HepG2 (cell line): ENCODE results near the gene TP63.

Experiments
- CTCF ChIP-seq: sonication (generic); formaldehyde crosslinking; IDR thresholded peaks from 2 replicates; pipeline ENCODE4 v1.5.0; 2020; ENCODE audit warnings: mild to moderate bottlenecking, missing genetic modification reagents, moderate library complexity
- FOXO4 ChIP-seq: sonication (generic); formaldehyde crosslinking; conservative IDR thresholded peaks from 2 replicates; pipeline ENCODE4 v1.8.1; 2023; ENCODE audit warnings: missing genetic modification reagents
- RFX5 ChIP-seq: IDR thresholded peaks from 2 replicates; pipeline ENCODE4 v1.6.1; 2011; ENCODE audit warnings: low read depth, low read length, improper control_type of control experiment
- TF ChIP-seq, protein P1 (sequence below), 2 experiments: IDR thresholded peaks; 2 replicates each; pipeline ENCODE4 v1.6.1; 2011 to 2012; ENCODE audit warnings: low read length in 2 of 2, borderline replicate concordance in 1 of 2, low read depth in 1 of 2, mild to moderate bottlenecking in 1 of 2, moderate library complexity in 1 of 2

DNA sequence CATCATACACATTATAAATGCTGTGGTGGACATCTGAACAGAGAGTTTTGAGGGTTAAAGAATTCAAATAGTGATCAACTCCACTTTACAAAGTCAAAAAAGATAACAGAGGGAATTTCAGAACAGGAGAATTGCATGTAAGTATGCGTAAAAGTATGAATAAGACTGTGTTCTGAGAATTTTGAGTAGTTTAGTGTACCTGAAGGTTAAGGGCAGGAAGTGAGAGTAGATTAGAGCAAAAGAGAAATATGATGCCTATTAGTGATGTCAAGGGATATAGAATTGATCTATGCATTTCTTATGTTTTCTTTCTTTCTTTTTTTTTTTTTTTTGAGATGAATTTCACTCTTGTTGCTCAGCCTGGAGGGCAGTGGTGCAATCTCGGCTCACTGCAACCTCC is 53.1 kb downstream of the TP63 start:
- TF ChIP-seq RFX5 (no peak), CTCF (CRISPR knock-in tag) (no peak), FOXO4 (CRISPR knock-in tag) (no peak)
- TF ChIP-seq, protein P1, sequence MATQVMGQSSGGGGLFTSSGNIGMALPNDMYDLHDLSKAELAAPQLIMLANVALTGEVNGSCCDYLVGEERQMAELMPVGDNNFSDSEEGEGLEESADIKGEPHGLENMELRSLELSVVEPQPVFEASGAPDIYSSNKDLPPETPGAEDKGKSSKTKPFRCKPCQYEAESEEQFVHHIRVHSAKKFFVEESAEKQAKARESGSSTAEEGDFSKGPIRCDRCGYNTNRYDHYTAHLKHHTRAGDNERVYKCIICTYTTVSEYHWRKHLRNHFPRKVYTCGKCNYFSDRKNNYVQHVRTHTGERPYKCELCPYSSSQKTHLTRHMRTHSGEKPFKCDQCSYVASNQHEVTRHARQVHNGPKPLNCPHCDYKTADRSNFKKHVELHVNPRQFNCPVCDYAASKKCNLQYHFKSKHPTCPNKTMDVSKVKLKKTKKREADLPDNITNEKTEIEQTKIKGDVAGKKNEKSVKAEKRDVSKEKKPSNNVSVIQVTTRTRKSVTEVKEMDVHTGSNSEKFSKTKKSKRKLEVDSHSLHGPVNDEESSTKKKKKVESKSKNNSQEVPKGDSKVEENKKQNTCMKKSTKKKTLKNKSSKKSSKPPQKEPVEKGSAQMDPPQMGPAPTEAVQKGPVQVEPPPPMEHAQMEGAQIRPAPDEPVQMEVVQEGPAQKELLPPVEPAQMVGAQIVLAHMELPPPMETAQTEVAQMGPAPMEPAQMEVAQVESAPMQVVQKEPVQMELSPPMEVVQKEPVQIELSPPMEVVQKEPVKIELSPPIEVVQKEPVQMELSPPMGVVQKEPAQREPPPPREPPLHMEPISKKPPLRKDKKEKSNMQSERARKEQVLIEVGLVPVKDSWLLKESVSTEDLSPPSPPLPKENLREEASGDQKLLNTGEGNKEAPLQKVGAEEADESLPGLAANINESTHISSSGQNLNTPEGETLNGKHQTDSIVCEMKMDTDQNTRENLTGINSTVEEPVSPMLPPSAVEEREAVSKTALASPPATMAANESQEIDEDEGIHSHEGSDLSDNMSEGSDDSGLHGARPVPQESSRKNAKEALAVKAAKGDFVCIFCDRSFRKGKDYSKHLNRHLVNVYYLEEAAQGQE (IDR thresholded peaks at IDR 0.05; ENCODE audit: borderline replicate concordance in 1 of 2, low read depth in 1 of 2, low read length in 2 of 2): no peak
